Body of pancreas (tissue), 4 donors: ENCODE results near the gene MYO7B.

Experiments used
- POLR2A ChIP-seq, 3 donors: fragments of 450-650 bp; IDR thresholded peaks; one replicate each; pipeline ENCODE4 v1.6.1; 2016; ENCODE audit warnings: antibody characterized with exemption in 3 of 3, mild to moderate bottlenecking in 2 of 3
- TF ChIP-seq, protein P1 (sequence below), 7 experiments: fragments of 450-650 bp in 4 of 7; fragments of 200-600 bp in 3 of 7; sonication (generic) in 3 of 7; IDR thresholded peaks; one replicate each; pipeline ENCODE4 v1.5.1; 2016 to 2019; ENCODE audit warnings: antibody characterized with exemption in 7 of 7

DNA sequence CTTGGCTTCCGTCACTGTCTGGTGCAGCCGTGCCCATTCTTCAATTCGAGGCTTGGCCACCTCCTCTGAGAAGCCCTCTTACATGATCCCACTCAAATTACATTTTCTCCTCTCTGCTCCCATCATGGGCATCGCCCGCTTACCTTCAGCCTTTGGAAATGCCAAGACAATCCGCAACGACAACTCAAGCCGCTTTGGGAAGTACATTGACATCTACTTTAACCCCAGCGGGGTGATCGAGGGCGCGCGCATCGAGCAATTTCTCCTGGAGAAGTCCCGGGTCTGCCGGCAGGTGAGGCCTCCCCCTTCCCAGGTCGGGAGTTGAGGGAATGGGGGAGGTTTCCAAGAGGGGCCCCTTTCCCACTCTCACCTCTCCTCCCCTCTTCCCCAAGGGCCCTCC is 38.3 kb downstream of the MYO7B start:
- TF ChIP-seq, protein P1, sequence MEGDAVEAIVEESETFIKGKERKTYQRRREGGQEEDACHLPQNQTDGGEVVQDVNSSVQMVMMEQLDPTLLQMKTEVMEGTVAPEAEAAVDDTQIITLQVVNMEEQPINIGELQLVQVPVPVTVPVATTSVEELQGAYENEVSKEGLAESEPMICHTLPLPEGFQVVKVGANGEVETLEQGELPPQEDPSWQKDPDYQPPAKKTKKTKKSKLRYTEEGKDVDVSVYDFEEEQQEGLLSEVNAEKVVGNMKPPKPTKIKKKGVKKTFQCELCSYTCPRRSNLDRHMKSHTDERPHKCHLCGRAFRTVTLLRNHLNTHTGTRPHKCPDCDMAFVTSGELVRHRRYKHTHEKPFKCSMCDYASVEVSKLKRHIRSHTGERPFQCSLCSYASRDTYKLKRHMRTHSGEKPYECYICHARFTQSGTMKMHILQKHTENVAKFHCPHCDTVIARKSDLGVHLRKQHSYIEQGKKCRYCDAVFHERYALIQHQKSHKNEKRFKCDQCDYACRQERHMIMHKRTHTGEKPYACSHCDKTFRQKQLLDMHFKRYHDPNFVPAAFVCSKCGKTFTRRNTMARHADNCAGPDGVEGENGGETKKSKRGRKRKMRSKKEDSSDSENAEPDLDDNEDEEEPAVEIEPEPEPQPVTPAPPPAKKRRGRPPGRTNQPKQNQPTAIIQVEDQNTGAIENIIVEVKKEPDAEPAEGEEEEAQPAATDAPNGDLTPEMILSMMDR (IDR thresholded peaks at IDR 0.05) = no peak
- TF ChIP-seq POLR2A (IDR thresholded peaks at IDR 0.05) = no peak
